ENCODE results near the gene MPPE1. TPM values are rescaled to one million over a fixed set of nuclear protein-coding genes. Genes with fewer than 3 reads are reported as not detected.
A peak's percentile ranks its signal among the peaks of the same experiment; 100 is the strongest.

MPPE1 gene
- total RNA-seq, 1 experiment from 2014 or later: 17.9 TPM

DNA sequence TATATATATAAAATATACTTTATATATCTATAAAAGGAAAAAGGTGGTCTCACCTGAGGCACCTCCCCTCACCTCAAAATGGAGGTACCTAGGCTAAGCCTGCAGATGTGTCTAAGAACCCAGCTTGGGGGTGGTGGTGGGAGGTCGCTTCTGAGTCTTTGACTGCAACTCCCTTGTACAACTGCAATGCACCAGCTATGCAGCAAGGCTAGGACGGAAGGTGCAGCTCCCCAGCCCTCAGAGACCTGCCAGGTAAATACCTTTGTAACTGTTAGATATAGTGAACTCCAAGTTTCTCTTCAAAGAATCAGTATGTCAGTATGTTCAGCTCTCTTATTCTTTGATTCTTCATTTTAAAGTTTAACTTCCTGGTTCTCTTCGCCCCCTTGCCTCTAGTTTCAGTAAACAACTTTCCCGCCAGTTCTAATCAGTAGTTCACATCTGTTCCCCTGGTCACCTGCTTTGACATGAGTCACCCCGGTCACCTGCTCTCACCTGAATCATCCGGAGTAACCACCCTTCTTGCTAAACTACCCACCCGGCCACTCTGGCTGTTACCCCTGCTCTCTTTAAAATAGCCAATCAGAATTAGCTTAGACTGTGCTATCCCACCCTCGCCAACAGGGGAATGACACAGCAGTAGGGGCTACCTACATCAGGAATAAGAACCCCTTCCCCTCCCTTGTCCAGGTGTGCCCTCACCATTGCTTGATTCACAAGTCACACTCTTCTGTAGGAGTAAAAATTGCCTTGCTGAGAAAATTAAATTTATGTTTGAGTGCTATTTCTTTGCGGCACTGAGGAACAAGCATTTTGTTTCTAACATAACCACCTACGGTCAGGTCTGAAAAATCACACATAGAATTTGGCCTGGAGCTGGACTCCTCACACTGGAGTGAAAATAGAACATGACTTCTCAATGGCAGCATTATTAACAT, 48.5 kb upstream of the MPPE1 start:
- intact Hi-C loops (cut with micrococcal nuclease): no loop called here

DNA sequence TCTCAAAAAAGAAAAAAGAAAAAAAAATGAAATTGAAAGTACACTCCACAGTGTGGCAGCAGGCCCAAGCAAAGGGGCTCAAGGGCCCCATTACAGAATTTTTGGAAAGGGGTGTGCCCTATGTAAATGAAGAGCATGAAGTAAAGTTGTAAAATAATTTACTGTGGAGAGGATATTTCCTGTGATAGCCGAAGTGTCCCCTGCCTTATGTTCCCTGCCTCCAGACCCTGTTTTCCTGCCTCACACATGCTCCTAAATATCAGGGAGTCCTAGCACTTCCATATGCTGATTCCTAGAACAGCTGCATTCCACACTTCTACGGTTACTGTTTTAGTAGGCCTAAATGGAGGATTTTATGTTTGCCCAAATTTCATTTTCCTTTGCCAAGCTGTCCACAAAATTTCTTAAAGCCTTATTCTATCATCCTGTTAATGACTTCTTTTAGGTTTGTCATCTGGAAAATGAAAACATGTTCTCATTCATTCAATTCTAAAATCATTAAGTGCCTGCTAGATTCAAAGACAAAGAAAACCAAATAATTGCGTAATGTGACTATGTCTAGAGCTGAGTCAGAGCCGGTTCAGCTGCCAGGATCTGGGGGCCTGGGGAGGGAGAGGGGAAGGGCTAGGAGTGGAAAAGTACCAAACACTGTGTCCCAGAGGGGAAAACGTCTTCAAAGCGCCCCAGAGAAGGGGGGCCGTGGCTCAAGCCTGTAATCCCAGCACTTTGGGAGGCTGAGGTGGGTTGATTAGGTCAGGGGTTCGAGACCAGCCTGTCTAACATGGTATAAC, 47.3 kb upstream of the MPPE1 start:
- ChIA-PET POLR2A (ENCODE audit: unreplicated experiment) (interaction anchor here (1.4 kb wide), 1 partner anchor 25 kb away, joined by 22 read pairs; the partner anchor contains the start of gene IMPA2), CTCF (interaction anchor here (1.2 kb wide), 1 partner anchor 26 kb away, joined by 3 read pairs; the partner anchor contains the start of gene IMPA2)
- intact Hi-C loops (cut with micrococcal nuclease): no loop called here

More for the DNA sequence above, 48.5 kb upstream of the MPPE1 start:
- DNase-seq: no peak
- Histone ChIP-seq H3K36me3 (ENCODE audit: low read depth, low read length) (peaks cover 8% of the 10 kb centered on the region; the same call in 1 of the 2 replicates), H3K9me3 (ENCODE audit: low read length) (peaks cover 14% of the 10 kb centered on the region), H3K4me2 (ENCODE audit: low read length) (no peak overlapping the region), H4K20me1 (ENCODE audit: low read length) (no peaks in the 10 kb centered on the region), H3K79me2 (ENCODE audit: low read length) (no peaks in the 10 kb centered on the region), H3K4me1 (ENCODE audit: insufficient read depth, low read length) (peaks cover 21% of the 10 kb centered on the region), H3F3A (ENCODE audit: low read length, unreplicated experiment) (peaks cover 5% of the 10 kb centered on the region), H3K9me2 (replicated peaks; ENCODE audit: low read length) (no peaks in the 10 kb centered on the region), H3K27ac (ENCODE audit: low read length) (no peak overlapping the region), H2AFZ (ENCODE audit: low read length) (no peak overlapping the region), H3K9ac (ENCODE audit: low read length) (no peak overlapping the region), H3K4me3 (ENCODE audit: low read length) (no peak overlapping the region), H3K27me3 (ENCODE audit: low read length) (no peaks in the 10 kb centered on the region)
- POLR2A ChIA-PET (ENCODE audit: unreplicated experiment): no interaction called here
- no peak for ATAC-seq
- TF ChIP-seq, protein P1, sequence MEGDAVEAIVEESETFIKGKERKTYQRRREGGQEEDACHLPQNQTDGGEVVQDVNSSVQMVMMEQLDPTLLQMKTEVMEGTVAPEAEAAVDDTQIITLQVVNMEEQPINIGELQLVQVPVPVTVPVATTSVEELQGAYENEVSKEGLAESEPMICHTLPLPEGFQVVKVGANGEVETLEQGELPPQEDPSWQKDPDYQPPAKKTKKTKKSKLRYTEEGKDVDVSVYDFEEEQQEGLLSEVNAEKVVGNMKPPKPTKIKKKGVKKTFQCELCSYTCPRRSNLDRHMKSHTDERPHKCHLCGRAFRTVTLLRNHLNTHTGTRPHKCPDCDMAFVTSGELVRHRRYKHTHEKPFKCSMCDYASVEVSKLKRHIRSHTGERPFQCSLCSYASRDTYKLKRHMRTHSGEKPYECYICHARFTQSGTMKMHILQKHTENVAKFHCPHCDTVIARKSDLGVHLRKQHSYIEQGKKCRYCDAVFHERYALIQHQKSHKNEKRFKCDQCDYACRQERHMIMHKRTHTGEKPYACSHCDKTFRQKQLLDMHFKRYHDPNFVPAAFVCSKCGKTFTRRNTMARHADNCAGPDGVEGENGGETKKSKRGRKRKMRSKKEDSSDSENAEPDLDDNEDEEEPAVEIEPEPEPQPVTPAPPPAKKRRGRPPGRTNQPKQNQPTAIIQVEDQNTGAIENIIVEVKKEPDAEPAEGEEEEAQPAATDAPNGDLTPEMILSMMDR (conservative IDR thresholded peaks at IDR 0.05; ENCODE audit: low read depth, low read length): no peak
- CTCF ChIA-PET: interaction anchor here (1.2 kb wide), 1 partner anchor 25 kb away, joined by 3 read pairs; the partner anchor contains the start of gene IMPA2
- BruUV-seq (replicated peaks): no TSS peak

More for the DNA sequence above, 47.3 kb upstream of the MPPE1 start:
- Histone ChIP-seq H3F3A (ENCODE audit: low read length, unreplicated experiment) (peaks cover 5% of the 10 kb centered on the region), H3K9ac (ENCODE audit: low read length) (peak overlapping the region; percentile 56), H3K4me2 (ENCODE audit: low read length) (peak overlapping the region; percentile 72), H3K4me3 (ENCODE audit: low read length) (peak overlapping the region; percentile 28; the same call in 1 of the 2 replicates), H3K36me3 (ENCODE audit: low read depth, low read length) (peaks cover 8% of the 10 kb centered on the region; the same call in 1 of the 2 replicates), H4K20me1 (ENCODE audit: low read length) (no peaks in the 10 kb centered on the region), H3K4me1 (ENCODE audit: insufficient read depth, low read length) (peaks cover 21% of the 10 kb centered on the region), H3K9me2 (replicated peaks; ENCODE audit: low read length) (no peaks in the 10 kb centered on the region), H3K27ac (ENCODE audit: low read length) (peak overlapping the region; percentile 91), H3K27me3 (ENCODE audit: low read length) (no peaks in the 10 kb centered on the region), H3K79me2 (ENCODE audit: low read length) (no peaks in the 10 kb centered on the region), H2AFZ (ENCODE audit: low read length) (peak overlapping the region; percentile 40; the same call in 1 of the 2 replicates), H3K9me3 (ENCODE audit: low read length) (peaks cover 14% of the 10 kb centered on the region)
- peak; percentile 77 for ATAC-seq
- BruUV-seq (replicated peaks): TSS peak; percentile 95
- no peak for TF ChIP-seq EZH2phosphoT487 (IDR thresholded peaks at IDR 0.05; ENCODE audit: borderline replicate concordance, low read length)
- no peak for TF ChIP-seq EZH2 (IDR thresholded peaks at IDR 0.05; ENCODE audit: low read length, unreplicated experiment)
- TF ChIP-seq, protein P1 (conservative IDR thresholded peaks at IDR 0.05; ENCODE audit: low read depth, low read length): no peak
- DNase-seq: peak; percentile 93

Data from PC-3 (cell line).